GM12801 (cell line): ENCODE data around the gene GBP7.

Experiments
- TF ChIP-seq, protein P1 (sequence below): IDR thresholded peaks from one replicate; pipeline ENCODE4 v1.5.1; 2011; ENCODE audit warnings: control low read depth; ENCODE audit not compliant: insufficient read length; ENCODE audit errors: extremely low read depth

GBP7 gene

DNA sequence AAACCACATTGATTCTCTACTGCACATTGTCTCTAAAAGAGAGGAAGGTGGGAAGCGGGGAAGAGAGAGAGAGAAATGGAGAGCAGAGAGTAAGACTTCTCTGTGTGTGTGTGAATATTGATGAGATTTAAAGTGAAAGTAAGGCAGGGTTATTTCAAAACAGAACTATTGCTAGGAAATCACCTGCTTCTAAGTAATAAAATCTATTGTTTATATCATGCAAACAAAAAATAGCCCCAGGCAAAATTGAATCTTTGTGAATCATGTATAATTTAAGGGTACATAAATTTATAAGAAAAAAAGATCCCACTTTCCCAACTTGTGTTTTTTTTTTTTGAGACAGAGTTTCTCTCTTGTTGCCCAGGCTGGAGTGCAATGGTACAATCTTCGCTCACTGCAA lies 1.2 kb upstream of the GBP7 start:
- TF ChIP-seq, protein P1, sequence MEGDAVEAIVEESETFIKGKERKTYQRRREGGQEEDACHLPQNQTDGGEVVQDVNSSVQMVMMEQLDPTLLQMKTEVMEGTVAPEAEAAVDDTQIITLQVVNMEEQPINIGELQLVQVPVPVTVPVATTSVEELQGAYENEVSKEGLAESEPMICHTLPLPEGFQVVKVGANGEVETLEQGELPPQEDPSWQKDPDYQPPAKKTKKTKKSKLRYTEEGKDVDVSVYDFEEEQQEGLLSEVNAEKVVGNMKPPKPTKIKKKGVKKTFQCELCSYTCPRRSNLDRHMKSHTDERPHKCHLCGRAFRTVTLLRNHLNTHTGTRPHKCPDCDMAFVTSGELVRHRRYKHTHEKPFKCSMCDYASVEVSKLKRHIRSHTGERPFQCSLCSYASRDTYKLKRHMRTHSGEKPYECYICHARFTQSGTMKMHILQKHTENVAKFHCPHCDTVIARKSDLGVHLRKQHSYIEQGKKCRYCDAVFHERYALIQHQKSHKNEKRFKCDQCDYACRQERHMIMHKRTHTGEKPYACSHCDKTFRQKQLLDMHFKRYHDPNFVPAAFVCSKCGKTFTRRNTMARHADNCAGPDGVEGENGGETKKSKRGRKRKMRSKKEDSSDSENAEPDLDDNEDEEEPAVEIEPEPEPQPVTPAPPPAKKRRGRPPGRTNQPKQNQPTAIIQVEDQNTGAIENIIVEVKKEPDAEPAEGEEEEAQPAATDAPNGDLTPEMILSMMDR: no peak

DNA sequence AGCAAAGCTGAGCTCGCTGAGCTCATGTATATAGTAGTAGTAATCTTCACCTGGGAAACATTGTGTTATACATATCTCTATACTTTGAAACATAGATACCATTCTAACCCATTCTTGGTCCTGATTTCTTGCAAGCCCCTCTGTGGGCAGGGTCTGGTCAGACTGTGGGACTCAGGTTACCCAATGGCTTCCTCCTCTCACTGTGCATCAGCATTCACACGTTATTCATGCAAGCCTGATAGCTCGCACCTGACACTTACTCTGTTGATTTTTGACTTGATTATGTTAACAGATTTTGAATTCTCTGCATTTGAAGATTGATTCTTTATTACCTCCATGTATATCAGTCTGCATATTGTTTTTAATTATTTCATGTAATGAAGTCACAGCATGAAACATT lies 1.3 kb downstream of the GBP7 start:
- TF ChIP-seq, protein P1: no peak

DNA sequence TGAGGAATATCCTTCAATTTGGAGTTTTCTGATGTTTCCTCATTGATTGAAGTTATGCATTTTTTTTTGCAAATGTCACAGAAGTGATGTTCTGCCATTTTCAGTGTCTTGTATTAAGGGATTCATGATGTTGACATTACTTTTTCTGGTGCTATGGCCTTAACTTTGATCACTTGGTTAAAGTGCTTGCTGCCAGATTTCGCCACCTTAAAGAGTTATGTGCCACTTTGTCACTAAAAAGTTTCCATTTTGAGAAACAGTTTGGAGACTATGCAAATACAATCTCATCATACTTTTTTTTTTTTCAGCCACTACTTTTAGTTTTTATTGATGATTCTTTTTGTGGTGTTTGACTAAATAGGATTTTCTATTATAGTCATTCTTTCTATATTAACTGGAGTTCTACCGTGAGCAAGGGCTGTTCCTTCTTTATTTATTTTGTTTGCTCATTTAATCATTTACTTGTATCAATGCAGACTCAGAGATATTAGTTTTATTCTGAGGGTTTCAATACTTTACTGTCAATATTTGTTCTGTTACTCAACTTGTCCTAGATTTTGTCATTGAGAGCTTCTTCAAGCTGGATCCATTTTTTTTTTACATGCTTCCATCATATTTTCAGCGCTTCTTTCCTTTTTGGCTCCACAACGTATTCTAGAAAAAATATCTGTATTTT lies 3.2 kb downstream of the GBP7 start:
- TF ChIP-seq, protein P1: no peak

DNA sequence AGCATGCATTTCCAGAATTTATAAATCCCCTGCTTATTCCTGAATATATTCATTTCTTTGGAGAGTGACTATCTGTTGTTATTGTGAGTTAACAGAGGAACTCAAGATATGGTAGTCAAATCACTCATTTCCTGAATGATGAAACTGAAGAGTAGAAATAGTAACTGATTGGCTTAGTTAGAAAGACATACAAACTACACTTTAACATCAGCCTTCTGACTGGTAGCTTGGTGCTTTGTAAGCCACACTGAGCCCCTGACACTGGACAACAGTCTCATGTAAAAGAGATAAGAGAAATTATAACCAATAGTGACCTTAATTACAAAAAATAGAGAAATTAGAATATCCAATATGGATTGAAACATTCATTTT lies 4.8 kb downstream of the GBP7 start:
- TF ChIP-seq, protein P1: no peak

DNA sequence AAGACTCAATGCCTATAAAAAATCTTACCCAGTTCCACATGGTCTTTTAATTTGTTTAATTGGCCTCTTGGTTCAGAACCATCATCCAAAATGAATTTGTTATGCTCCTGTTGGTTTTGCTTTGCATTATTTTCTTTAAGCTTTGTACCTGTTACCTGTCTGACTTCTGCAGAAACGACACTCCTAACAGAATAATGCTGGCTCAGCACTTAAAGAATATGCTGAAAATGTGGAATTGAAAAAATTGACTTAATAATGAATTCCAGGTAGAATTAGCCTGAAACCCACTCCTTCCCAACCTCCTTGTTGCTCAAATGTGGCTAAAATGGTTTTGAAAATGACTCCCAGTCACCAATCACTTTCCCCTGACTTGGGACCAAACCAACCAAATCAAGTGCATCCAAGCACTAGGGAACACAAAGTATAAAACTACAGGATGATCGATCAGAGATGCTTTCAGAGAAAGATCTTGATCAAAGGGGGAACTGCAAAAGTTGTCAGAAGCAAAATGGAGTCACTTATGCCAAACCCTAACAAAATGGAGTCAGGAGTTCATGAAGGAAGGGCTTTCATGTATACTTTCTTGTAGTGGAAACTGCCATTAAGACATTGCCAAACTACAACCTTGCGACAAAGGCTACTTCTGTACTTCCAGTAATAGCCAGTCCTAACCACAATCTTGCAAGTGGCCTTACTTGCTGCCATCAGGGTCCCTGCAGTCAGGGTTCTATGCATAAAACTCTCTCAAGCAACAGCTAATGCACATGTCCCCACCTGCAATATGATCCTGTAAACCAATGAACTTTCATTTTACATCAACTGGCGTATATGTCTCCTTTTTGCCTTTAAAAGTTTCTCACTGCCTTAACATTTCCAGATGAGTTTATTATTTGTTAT lies 5.4 kb downstream of the GBP7 start:
- TF ChIP-seq, protein P1: no peak

DNA sequence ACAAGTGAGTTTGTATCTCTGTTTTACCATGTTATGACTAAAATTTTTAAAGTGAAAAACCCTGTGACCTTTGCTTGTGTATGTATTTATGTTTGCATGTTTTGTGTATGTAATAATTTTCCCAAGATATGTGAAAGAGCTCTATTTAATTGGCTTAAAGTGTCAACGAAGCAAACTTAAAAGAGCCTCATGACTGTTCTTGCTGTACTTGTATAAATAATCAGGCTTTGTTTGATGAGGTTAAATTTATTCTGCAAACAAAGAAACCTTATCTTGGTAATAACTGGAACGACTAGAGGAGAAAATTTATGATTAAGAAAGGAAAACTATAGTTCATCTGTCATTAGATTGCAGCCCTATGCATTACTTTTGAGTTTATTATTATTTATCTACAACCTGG lies 6.6 kb downstream of the GBP7 start:
- TF ChIP-seq, protein P1: no peak

DNA sequence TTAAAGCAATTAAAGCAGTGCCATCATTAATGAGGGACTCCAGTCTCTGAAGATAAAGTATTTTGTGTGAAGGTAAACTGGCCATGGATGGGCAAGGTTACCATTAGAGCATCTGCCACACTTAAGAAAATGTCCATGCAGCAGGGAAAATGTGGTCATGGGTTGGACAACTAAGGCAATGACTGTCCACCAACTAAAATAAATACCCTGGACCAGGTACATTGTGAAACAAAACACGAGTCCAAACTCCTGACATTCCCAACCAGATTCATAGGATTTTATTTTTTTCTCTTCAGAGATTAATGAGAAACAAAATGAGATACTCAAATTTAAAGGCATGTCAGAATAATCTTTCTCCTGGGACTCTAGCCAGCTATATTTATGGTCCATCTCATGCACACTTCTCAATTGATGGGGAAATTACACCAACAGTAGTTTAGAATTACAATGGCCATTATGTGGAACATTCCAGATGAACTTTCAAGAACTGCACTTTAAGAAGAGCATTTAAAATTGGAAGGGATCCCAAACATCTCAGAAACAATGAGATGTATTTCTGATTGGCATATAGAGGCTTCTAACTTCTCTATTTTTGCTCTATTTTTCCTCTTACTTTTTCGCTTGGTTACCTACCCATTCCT lies 8.1 kb downstream of the GBP7 start:
- TF ChIP-seq, protein P1: no peak
